Loucy (cell line): Measurements from ENCODE around the gene CYS1.

Source experiments
- H2AFZ ChIP-seq: fragments of 200-600 bp; sonication (generic); 2 replicates; pipeline ENCODE4 v1.6.0; 2016; ENCODE audit warnings: antibody characterized with exemption, mild to moderate bottlenecking, low read length, moderate library complexity
- H3F3A ChIP-seq: fragments of 200-600 bp; 2 replicates; pipeline ENCODE4 v1.6.0; 2016; ENCODE audit warnings: antibody characterized with exemption, low read depth, mild to moderate bottlenecking
- H3K27me3 ChIP-seq: fragments of 200-600 bp; sonication (generic); 2 replicates; pipeline ENCODE4 v1.6.1; 2014; ENCODE audit warnings: low read length, mild to moderate bottlenecking; ENCODE audit not compliant: insufficient read depth, poor library complexity, severe bottlenecking
- H3K36me3 ChIP-seq: fragments of 200-600 bp; sonication (generic); 2 replicates; pipeline ENCODE4 v1.6.1; 2016; ENCODE audit warnings: low read length; ENCODE audit not compliant: insufficient read depth
- H3K4me1 ChIP-seq: fragments of 200-600 bp; sonication (generic); 2 replicates; pipeline ENCODE4 v1.5.1; 2014; ENCODE audit warnings: low read length, mild to moderate bottlenecking; ENCODE audit not compliant: insufficient read depth, poor library complexity, severe bottlenecking
- H3K4me2 ChIP-seq: fragments of 200-600 bp; sonication (generic); 2 replicates; pipeline ENCODE4 v1.6.0; 2014; ENCODE audit warnings: antibody characterized with exemption, low read length, low read depth, mild to moderate bottlenecking; ENCODE audit not compliant: poor library complexity, severe bottlenecking
- H3K4me3 ChIP-seq: fragments of 200-600 bp; sonication (generic); 2 replicates; pipeline ENCODE4 v1.5.1; 2014; ENCODE audit warnings: low read length, mild to moderate bottlenecking, mixed read lengths; ENCODE audit not compliant: poor library complexity, severe bottlenecking
- H3K79me2 ChIP-seq: fragments of 200-600 bp; sonication (generic); 2 replicates; pipeline ENCODE4 v1.6.1; 2014; ENCODE audit warnings: low read length; ENCODE audit not compliant: insufficient read depth
- H3K9ac ChIP-seq: fragments of 200-600 bp; sonication (generic); 2 replicates; pipeline ENCODE4 v1.6.0; 2014; ENCODE audit warnings: mild to moderate bottlenecking, low read depth, low read length, moderate library complexity; ENCODE audit not compliant: poor library complexity, severe bottlenecking
- H3K9me2 ChIP-seq: fragments of 200-600 bp; sonication (generic); replicated peaks from 2 replicates; pipeline ENCODE4 v1.6.1; 2016; ENCODE audit warnings: low read depth, low read length, mixed read lengths
- H3K9me3 ChIP-seq: fragments of 200-600 bp; sonication (generic); 2 replicates; pipeline ENCODE4 v1.6.1; 2014; ENCODE audit warnings: mild to moderate bottlenecking, antibody characterized with exemption, low read length, low read depth; ENCODE audit not compliant: insufficient read depth
- H4K20me1 ChIP-seq: fragments of 200-600 bp; sonication (generic); 2 replicates; pipeline ENCODE4 v1.6.0; 2014; ENCODE audit warnings: antibody characterized with exemption, low read length, mild to moderate bottlenecking; ENCODE audit not compliant: insufficient read depth, poor library complexity, severe bottlenecking
- EZH2phosphoT487 ChIP-seq: fragments of 200-600 bp; IDR thresholded peaks from 2 replicates; pipeline ENCODE4 v1.6.1; 2018; ENCODE audit warnings: antibody characterized with exemption, mild to moderate bottlenecking, moderate library complexity, borderline replicate concordance
- TF ChIP-seq, protein P1 (sequence below): fragments of 200-600 bp; sonication (generic); conservative IDR thresholded peaks from 2 replicates; pipeline ENCODE4 v1.5.1; 2014; ENCODE audit warnings: mild to moderate bottlenecking, antibody characterized with exemption, low read length

The CYS1 gene

DNA sequence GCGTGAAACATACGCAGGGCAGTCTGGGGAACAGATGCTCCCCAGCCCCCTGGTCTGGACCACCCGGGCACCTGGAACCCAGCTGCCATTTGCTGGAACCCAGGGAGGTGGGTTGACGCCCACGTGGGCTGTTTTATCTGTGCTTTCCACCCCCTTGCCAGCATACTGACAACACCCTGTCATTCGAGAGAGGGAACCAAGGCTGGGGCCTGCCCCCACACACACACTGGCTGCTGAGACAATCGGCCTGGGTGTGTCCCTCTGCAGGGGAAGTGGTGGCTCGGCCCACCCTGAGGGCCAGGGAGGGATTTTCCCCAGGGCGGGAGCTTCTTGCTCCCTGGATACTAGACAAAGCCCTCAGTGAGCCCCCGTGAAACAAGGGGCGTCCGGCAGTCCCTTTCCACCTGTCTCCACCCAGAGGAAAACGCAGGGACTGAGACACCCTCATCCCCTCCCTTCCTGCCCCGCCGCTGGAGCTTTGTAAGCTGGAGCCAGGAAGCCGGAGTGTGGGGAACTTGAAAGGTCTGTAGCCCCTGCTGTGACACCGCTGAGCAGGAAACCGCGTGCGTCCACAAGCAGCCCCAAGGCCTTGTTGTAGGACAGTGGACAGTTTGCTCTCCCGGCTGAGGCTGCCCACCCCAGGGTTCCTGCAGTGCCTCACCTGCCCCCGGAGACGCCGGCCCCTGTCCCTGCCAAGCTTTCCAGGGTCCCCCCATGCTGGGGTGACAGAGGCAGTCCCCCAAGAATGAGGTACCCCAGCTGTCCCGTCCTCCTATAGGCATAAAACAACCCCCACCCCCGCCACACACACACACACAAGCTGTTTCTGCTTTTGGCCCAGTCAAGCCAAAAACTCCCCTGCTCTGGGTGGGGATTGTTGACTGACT is 51.0 kb downstream of the CYS1 start:
- no peak overlapping the region for H3K4me2 ChIP-seq
- H2AFZ ChIP-seq, result no peak overlapping the region
- no peaks in the 10 kb centered on the region for H3F3A ChIP-seq
- H3K27me3 ChIP-seq, result no peaks in the 10 kb centered on the region
- TF ChIP-seq, protein P1, sequence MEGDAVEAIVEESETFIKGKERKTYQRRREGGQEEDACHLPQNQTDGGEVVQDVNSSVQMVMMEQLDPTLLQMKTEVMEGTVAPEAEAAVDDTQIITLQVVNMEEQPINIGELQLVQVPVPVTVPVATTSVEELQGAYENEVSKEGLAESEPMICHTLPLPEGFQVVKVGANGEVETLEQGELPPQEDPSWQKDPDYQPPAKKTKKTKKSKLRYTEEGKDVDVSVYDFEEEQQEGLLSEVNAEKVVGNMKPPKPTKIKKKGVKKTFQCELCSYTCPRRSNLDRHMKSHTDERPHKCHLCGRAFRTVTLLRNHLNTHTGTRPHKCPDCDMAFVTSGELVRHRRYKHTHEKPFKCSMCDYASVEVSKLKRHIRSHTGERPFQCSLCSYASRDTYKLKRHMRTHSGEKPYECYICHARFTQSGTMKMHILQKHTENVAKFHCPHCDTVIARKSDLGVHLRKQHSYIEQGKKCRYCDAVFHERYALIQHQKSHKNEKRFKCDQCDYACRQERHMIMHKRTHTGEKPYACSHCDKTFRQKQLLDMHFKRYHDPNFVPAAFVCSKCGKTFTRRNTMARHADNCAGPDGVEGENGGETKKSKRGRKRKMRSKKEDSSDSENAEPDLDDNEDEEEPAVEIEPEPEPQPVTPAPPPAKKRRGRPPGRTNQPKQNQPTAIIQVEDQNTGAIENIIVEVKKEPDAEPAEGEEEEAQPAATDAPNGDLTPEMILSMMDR, result no peak
- TF ChIP-seq EZH2phosphoT487, result no peak
- no peak overlapping the region for H3K4me3 ChIP-seq
- no peaks in the 10 kb centered on the region for H3K9me2 ChIP-seq
- no peaks in the 10 kb centered on the region for H3K79me2 ChIP-seq
- no peaks in the 10 kb centered on the region for H3K36me3 ChIP-seq
- H3K9me3 ChIP-seq, result no peaks in the 10 kb centered on the region
- no peaks in the 10 kb centered on the region for H3K4me1 ChIP-seq
- no peaks in the 10 kb centered on the region for H4K20me1 ChIP-seq
- no peak overlapping the region for H3K9ac ChIP-seq

DNA sequence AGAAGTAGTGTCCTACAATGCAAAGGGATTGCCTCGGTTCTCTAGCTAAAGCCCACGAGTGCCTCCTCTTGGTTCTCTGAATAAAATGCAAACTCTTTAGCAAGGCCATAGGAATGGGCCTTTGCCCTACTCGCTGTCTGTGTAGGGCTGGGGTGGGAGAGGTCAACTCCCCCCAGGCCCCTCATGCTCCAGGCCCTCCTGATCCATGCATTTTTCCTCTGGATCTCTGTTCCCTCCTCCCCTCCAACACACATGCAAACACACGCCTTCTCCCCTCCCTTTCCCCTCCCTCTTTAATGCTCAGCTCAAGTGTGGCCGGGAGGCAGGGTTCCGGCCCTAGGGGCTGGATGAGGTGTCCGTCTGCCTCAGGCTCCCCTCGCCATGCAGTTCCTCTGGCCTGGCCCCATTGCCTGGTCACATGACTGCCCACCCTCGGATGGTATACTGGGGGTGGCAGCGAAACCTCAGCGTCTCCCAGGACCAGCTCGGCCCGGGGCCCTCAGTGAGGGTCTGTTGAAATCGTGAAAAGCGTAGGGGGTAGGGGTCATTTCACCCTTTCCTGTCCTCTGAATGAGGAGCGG is 51.7 kb downstream of the CYS1 start:
- H4K20me1 ChIP-seq, result no peaks in the 10 kb centered on the region
- H3K36me3 ChIP-seq, result no peaks in the 10 kb centered on the region
- no peaks in the 10 kb centered on the region for H3K27me3 ChIP-seq
- TF ChIP-seq EZH2phosphoT487, result no peak
- TF ChIP-seq, protein P1, result peak; percentile 17; the same call in 1 of the 2 replicates
- no peak overlapping the region for H3K9ac ChIP-seq
- no peaks in the 10 kb centered on the region for H3K9me3 ChIP-seq
- H2AFZ ChIP-seq, result no peak overlapping the region
- no peak overlapping the region for H3K4me3 ChIP-seq
- H3K9me2 ChIP-seq, result no peaks in the 10 kb centered on the region
- no peaks in the 10 kb centered on the region for H3F3A ChIP-seq
- no peaks in the 10 kb centered on the region for H3K4me1 ChIP-seq
- H3K4me2 ChIP-seq, result no peak overlapping the region
- no peaks in the 10 kb centered on the region for H3K79me2 ChIP-seq

DNA sequence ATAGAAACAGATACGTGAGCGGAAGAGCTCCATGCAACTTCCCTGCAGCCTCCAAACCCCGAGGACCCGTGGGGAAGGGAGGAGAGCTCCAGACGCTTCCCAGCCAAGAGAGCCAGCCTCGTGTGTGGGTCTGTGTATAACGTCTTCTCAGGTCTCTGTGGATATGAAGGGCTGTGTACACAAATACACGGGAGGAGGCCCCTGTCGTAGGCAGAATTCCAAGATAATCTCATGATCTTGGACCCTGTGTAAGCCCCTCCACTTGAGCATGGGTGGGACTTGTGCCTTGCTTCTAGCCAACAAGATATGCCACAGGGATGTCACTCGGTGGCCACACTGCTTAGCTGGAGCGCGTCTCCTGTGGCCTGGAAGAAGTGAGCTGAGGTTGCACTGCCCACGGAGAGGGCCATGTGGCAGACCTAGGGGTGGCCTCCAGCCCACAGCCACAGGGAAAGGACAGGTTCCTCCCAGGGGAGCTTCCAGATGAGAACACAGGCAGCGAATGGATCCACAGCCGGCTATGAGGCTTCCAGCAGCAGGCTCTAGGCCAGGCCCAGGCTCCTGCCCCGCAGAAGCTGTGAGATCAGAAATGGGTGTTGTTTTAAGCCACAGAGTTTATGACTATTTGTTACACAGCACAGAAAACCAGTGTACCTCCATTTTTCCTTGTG is 52.4 kb downstream of the CYS1 start:
- H3K36me3 ChIP-seq, result no peaks in the 10 kb centered on the region
- no peaks in the 10 kb centered on the region for H3K4me1 ChIP-seq
- no peaks in the 10 kb centered on the region for H3K27me3 ChIP-seq
- no peaks in the 10 kb centered on the region for H3F3A ChIP-seq
- no peaks in the 10 kb centered on the region for H4K20me1 ChIP-seq
- no peaks in the 10 kb centered on the region for H3K79me2 ChIP-seq
- H3K4me2 ChIP-seq, result no peak overlapping the region
- no peak overlapping the region for H2AFZ ChIP-seq
- no peaks in the 10 kb centered on the region for H3K9me2 ChIP-seq
- no peak overlapping the region for H3K4me3 ChIP-seq
- TF ChIP-seq EZH2phosphoT487, result no peak
- TF ChIP-seq, protein P1, result no peak
- H3K9ac ChIP-seq, result no peak overlapping the region
- H3K9me3 ChIP-seq, result no peaks in the 10 kb centered on the region
